Neural crest cell (in vitro differentiated cells): ENCODE data around the gene FUNDC1. TPM values are rescaled to one million over a fixed set of nuclear protein-coding genes. Genes with fewer than 3 reads are reported as not detected.

Experiments used
- DNase-seq: peaks from one replicate; pipeline ENCODE4 v3.0.0; 2021; ENCODE audit warnings: low read depth, mixed read lengths, low spot score
- H3K27ac Mint-ChIP-seq: one replicate; pipeline ENCODE4 v1.8.0; 2021; ENCODE audit warnings: mild to moderate bottlenecking, mixed read lengths; ENCODE audit not compliant: unreplicated experiment
- H3K27me3 Mint-ChIP-seq: 2 replicates; pipeline ENCODE4 v1.8.0; 2021; ENCODE audit warnings: low read depth, mild to moderate bottlenecking, mixed read lengths
- H3K36me3 Mint-ChIP-seq: 2 replicates; pipeline ENCODE4 v1.8.0; 2021; ENCODE audit warnings: low read depth, mild to moderate bottlenecking, mixed read lengths
- H3K4me1 Mint-ChIP-seq: 2 replicates; pipeline ENCODE4 v1.8.0; 2021; ENCODE audit warnings: mixed read lengths
- H3K4me3 Mint-ChIP-seq: one replicate; pipeline ENCODE4 v1.8.0; 2021; ENCODE audit warnings: mild to moderate bottlenecking, mixed read lengths
- H3K9me3 Mint-ChIP-seq: 2 replicates; pipeline ENCODE4 v1.8.0; 2021; ENCODE audit warnings: mixed read lengths
- total RNA-seq: library from RNA; stranded (reverse); gene quantifications from 2 replicates; pipeline ENCODE4 v1.2.1, GENCODE V29; 2021
- TF ChIP-seq, protein P1 (sequence below): fragments of 200-600 bp; sonication (generic); conservative IDR thresholded peaks from 2 replicates; pipeline ENCODE4 v1.5.0; 2021; ENCODE audit warnings: antibody characterized with exemption, mild to moderate bottlenecking

FUNDC1 gene
- total RNA-seq, 1 donor from 2014 or later: 19.4 TPM

DNA sequence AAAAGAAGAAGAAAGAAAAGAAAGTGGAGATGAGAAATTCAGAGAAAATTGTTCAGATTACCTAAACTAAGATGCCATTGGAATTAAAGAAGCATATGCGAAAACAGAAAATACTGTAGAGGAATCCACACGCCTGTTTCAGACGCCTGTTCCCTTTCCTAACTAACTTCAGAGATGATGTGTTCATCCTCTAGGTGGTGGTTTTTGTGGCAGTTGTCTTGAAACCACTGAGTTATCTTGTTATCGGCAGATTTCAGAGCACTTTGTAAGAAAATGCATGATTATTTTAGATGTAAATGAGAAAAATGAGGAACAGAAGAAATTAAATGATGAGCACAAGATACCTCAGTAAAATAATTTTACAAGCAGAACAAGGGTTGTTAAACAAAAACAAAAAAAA, 48.3 kb downstream of the FUNDC1 start:
- DNase-seq: no peak
- H3K36me3 Mint-ChIP-seq: no peaks in the 10 kb centered on the region
- peaks cover 5% of the 10 kb centered on the region for H3K9me3 Mint-ChIP-seq
- H3K27ac Mint-ChIP-seq: no peak overlapping the region
- H3K27me3 Mint-ChIP-seq: no peaks in the 10 kb centered on the region
- TF ChIP-seq, protein P1, sequence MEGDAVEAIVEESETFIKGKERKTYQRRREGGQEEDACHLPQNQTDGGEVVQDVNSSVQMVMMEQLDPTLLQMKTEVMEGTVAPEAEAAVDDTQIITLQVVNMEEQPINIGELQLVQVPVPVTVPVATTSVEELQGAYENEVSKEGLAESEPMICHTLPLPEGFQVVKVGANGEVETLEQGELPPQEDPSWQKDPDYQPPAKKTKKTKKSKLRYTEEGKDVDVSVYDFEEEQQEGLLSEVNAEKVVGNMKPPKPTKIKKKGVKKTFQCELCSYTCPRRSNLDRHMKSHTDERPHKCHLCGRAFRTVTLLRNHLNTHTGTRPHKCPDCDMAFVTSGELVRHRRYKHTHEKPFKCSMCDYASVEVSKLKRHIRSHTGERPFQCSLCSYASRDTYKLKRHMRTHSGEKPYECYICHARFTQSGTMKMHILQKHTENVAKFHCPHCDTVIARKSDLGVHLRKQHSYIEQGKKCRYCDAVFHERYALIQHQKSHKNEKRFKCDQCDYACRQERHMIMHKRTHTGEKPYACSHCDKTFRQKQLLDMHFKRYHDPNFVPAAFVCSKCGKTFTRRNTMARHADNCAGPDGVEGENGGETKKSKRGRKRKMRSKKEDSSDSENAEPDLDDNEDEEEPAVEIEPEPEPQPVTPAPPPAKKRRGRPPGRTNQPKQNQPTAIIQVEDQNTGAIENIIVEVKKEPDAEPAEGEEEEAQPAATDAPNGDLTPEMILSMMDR: no peak
- no peak overlapping the region for H3K4me3 Mint-ChIP-seq
- H3K4me1 Mint-ChIP-seq: no peaks in the 10 kb centered on the region

- TF ChIP-seq, protein P1: no peak
- no peak for DNase-seq
- Mint-ChIP-seq H3K4me3 (no peak overlapping the region), H3K27ac (no peak overlapping the region), H3K4me1 (no peaks in the 10 kb centered on the region), H3K9me3 (peaks cover 11% of the 10 kb centered on the region), H3K36me3 (no peaks in the 10 kb centered on the region), H3K27me3 (no peaks in the 10 kb centered on the region)
Observed at GRCh38 chrX:44489515-44489914, 53.1 kb downstream of the FUNDC1 start.

DNA sequence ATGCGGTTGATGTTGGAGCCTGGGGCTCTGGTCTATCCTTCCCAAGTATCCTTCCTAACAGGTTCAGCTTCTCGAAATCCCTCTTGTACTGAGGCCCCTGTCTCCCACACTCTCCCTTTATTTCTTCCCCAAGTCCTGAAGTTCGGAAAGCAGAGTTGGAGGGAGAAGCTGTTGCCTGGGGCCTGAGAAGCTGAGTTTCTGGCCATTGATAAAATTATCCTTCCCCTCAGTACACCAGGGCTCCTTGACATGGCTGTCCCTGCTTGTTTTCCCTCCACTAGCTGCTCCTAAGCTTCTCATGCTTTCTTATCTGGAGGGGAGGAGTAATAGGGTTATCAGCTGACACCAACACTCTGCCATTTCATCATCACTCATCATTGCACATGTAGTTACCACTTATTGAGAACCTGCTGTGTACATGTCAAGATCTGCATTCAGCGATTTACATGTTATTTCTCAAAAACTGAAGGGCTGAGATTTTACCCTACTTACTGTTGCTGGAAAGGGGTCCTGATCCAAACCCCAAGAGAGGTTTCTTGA, 58.0 kb downstream of the FUNDC1 start:
- peaks cover 10% of the 10 kb centered on the region for H3K9me3 Mint-ChIP-seq

GRCh38 chrX:44483965-44484606, 58.6 kb downstream of the FUNDC1 start:
- H3K27ac Mint-ChIP-seq: no peak overlapping the region
- H3K27me3 Mint-ChIP-seq: no peaks in the 10 kb centered on the region
- peaks cover 3% of the 10 kb centered on the region for H3K36me3 Mint-ChIP-seq
- DNase-seq: no peak
- TF ChIP-seq, protein P1: no peak
- H3K9me3 Mint-ChIP-seq: peaks cover 10% of the 10 kb centered on the region
- no peaks in the 10 kb centered on the region for H3K4me1 Mint-ChIP-seq
- H3K4me3 Mint-ChIP-seq: no peak overlapping the region

More for the DNA sequence above, 58.0 kb downstream of the FUNDC1 start:
- no peak for DNase-seq
- Mint-ChIP-seq H3K4me3 (no peak overlapping the region), H3K4me1 (no peaks in the 10 kb centered on the region), H3K27ac (no peak overlapping the region), H3K27me3 (no peaks in the 10 kb centered on the region), H3K36me3 (peaks cover 3% of the 10 kb centered on the region)
- TF ChIP-seq, protein P1: no peak

- Mint-ChIP-seq H3K4me1 (no peaks in the 10 kb centered on the region), H3K9me3 (peaks cover 10% of the 10 kb centered on the region), H3K4me3 (no peak overlapping the region), H3K36me3 (peaks cover 3% of the 10 kb centered on the region), H3K27ac (no peak overlapping the region), H3K27me3 (no peaks in the 10 kb centered on the region)
- TF ChIP-seq, protein P1: no peak
- DNase-seq: no peak
Observed at GRCh38 chrX:44482575-44482974, 60.1 kb downstream of the FUNDC1 start.
